Fibroblast of pulmonary artery (primary cell): ENCODE measurements around the gene DAB1.

Experiments
- DNase-seq: peaks from one replicate; pipeline ENCODE4 v3.0.0-alpha.2; 2010; ENCODE audit warnings: low read depth
- H3K4me3 ChIP-seq: replicated peaks from 2 replicates; pipeline ENCODE4 v1.5.1; 2011; ENCODE audit warnings: low read depth, mild to moderate bottlenecking, control low read depth, low read length, moderate library complexity
- TF ChIP-seq, protein P1 (sequence below): IDR thresholded peaks from 2 replicates; pipeline ENCODE4 v1.5.1; 2011; ENCODE audit warnings: mild to moderate bottlenecking, control low read depth, low read length, inconsistent platforms; ENCODE audit errors: missing control alignments

DAB1 gene

DNA sequence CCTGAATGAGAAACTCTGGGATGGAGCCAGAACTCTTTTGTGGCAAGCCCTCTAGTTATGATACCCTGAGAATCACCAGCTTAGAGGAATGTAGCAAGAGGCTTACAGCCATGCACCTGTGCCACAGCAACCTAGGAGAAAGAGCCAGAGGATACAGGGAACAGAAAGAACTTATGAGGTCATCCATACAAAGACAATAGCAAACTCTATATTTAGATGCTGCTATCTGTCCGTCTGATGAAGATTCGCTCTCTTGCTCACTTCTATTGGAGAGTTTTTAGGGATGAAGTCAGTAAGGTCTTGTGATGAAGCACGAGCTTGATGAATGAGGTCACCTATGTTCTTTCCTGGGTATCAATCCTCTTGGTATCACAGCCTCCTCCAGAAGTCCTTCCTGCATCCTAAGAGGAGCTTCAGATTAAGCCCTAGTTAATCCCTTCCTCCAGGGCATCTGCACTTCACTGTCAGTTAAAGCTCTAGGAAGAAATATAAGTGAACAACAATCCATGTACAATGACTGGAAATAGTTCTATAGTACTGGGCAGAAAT is 185.6 kb downstream of the DAB1 start:
- no peak for DNase-seq
- TF ChIP-seq, protein P1, sequence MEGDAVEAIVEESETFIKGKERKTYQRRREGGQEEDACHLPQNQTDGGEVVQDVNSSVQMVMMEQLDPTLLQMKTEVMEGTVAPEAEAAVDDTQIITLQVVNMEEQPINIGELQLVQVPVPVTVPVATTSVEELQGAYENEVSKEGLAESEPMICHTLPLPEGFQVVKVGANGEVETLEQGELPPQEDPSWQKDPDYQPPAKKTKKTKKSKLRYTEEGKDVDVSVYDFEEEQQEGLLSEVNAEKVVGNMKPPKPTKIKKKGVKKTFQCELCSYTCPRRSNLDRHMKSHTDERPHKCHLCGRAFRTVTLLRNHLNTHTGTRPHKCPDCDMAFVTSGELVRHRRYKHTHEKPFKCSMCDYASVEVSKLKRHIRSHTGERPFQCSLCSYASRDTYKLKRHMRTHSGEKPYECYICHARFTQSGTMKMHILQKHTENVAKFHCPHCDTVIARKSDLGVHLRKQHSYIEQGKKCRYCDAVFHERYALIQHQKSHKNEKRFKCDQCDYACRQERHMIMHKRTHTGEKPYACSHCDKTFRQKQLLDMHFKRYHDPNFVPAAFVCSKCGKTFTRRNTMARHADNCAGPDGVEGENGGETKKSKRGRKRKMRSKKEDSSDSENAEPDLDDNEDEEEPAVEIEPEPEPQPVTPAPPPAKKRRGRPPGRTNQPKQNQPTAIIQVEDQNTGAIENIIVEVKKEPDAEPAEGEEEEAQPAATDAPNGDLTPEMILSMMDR, result no peak

DNA sequence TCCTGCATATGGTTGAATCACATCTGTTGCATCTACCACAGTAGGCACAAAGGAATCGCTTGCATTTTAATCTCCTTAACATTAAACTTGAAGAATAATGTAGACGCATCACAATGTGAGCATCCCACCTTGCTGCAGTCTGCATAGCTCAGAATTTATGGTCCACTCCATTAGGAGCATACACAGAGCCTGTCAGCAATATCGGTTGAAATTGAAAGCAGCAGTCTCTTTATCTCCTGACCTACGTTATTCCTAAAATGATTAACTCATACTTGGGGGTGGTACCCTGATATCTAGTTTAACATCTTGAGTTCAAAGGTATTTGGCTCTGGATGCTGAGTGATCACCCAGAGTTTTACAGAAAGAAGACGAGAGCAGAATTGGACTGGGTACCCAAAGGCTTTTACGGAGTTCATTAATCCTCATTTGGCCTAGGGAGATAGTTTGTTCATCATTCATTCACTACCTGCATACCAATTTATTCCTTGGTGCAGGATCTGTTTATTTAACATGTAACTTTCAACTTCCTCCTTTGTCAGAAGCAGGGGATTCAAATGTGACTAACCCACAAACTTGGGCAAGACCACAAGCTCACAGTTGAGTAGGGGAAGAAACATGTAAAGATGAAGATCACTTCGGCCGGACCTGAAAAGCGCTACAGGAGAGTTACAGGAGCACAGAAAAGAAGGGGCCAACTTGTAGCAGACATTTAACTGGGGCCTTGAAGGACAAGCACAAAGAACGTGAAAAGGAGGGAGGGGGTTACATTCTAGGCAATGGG is 187.9 kb downstream of the DAB1 start:
- TF ChIP-seq, protein P1, result no peak
- H3K4me3 ChIP-seq, result no peak overlapping the region
- DNase-seq, result no peak

More for the DNA sequence above, 185.6 kb downstream of the DAB1 start:
- H3K4me3 ChIP-seq, result no peak overlapping the region

DNA sequence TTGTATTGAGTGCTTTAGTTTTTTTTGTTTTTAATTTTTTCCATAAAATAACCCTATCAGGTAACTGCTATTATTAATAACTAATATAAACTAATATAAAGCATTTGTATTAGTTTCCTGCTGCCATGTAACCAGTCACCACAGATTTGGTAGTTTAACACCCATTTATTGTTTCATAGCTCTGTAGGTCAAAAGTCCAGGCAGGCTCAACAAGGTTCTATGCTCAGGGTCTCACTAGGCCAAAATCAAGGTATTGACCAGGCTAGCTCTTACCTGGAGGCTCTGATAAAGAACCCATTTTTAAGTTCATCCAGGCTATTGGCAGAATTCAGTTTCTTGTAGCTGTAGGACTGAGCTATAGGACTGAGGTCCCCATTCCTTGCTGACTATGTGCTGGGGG is 189.4 kb downstream of the DAB1 start:
- H3K4me3 ChIP-seq, result no peak overlapping the region
- DNase-seq, result no peak
- TF ChIP-seq, protein P1, result no peak

DNA sequence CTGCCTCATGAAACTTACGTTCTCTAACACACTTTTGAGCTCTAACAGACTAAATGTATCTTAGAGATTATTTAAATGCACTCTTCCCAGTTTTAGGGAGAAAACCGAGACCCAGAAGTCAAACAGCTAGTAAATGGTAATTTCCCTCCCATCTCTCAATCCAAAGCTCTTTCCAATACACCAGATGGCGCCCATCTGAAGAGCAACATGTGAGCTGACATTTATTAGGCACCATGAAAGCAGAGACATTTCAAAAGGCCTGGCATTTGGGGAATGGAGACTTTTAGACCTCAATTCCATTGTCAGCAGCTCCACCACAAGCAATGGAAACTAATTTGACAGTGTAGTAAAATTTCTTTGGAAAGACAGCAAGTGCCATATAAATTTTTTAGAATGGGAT is 191.4 kb downstream of the DAB1 start:
- DNase-seq, result no peak
- H3K4me3 ChIP-seq, result no peak overlapping the region
- TF ChIP-seq, protein P1, result no peak

DNA sequence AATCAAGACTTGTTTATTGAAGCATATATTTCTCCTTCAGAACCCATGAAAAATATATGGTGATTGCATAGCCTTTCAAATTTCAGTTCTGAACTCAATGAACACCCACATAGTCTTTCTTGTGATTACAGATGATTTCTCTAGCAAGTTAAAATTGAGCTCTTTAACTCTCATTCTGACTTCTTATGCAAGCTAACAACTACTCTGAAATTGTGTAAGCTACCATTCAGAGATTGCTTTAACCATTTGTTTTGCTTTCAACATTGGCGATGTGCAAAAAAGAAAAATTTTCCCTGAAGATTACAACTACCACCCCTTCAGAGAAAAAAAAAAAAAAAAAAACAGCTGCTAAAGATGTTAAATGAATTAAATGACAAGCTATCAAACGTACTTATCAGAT is 193.9 kb downstream of the DAB1 start:
- no peak for DNase-seq
- TF ChIP-seq, protein P1, result no peak

DNA sequence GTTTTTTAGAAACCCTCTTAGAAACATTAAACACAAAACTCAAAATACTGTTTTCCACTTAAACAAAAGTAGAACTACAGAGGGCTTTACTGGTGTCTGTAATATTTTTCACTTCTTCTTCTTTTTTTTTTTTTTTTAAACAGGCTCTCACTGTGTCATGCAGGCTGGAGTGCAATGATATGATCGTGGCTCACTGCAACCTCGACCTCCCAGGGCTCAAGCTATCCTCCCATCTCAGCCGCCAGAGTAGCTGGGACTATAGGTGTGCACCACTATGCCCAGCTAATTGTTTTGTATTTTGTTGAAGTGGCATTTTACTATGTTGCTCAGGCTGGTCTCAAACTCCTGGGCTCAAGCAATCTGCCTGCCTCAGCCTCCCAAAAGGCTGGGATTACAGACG is 194.8 kb downstream of the DAB1 start:
- TF ChIP-seq, protein P1, result no peak
- DNase-seq, result no peak
- no peak overlapping the region for H3K4me3 ChIP-seq

More for the DNA sequence above, 193.9 kb downstream of the DAB1 start:
- H3K4me3 ChIP-seq, result no peak overlapping the region
